Embryonic facial prominence (tissue), 1 donor: ENCODE measurements around the gene CD68.

ENCODE experiments used
- DNase-seq: peaks from one replicate; pipeline ENCODE4 v3.0.0-alpha.2; 2016; ENCODE audit errors: extremely low spot score

CD68 gene

DNA sequence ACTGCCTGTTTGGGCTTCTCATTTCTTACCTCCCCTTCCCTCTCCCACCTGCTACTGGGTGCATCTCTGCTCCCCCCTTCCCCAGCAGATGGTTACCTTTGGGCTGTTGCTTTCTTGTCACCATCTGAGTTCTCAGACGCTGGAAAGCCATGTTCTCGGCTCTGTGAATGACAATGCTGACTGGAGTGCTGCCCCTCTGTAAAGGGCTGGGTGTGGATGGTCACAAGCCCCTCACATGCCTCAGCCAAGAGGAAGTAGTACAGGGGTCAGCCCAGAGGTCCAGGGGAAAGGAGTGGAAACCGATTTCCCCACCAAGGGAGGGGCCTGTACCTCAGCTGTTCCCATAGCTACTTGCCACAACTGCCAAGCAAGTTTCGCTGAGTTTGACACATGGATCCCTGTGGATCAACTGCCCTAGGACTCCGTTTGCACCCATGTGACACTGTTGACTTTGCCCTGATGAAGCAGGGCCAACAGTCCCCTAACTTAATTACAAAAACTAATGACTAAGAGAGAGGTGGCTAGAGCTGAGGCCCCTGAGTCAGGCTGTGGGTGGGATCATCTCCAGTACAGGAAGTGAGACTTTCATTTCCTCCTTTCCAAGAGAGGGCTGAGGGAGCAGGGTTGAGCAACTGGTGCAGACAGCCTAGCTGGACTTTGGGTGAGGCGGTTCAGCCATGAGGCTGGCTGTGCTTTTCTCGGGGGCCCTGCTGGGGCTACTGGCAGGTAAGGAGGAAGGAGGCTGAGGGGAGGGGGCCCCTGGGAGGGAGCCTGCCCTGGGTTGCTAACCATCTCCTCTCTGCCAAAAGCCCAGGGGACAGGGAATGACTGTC, at the start of gene CD68:
TSS of gene CD68 (plus strand) at position 638 of the 833 bp plus-strand sequence. CDS start at position 678, 40 bp downstream.
- no peak for DNase-seq

DNA sequence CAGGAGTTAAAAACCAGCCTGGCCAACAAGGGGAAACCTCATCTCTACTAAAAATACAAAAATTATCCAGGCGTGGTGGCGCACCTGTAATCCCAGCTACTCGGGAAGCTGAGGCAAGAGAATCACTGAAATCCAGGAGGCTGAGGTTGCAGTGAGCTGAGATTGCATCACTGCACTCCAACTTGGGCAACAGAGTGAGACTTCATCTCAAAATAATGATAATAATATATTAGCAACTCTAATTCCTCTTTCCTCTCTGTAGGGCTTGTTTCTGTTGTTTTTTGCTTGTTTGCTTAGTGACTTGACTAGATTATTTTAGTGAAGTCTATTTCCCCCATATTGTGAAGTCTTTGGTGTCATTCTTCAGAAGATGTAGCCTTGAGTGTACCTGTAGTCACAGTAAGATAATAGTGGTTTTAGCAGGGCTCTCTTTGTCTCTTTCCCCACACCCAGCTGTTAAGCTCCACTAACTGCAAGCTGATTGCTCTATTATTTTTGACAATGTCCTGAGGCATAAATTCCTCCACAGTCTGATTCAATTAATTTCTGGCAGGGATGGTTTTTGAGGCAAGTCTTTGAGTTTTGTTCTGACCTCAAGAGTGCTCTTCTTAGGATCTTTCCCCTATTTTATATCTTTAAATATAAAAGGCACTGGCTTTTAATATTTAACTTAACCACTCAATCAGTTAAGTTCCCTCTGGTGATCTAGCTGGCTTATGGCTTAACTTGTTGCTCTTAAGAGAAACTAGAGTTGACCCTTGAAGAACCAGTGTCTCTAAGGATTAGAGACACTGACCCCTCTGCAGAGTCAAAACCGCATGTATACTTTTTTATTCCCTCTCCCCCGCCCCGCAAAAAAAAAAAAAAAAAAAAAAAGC, 49.2 kb upstream of the CD68 start:
- DNase-seq, result no peak

DNA sequence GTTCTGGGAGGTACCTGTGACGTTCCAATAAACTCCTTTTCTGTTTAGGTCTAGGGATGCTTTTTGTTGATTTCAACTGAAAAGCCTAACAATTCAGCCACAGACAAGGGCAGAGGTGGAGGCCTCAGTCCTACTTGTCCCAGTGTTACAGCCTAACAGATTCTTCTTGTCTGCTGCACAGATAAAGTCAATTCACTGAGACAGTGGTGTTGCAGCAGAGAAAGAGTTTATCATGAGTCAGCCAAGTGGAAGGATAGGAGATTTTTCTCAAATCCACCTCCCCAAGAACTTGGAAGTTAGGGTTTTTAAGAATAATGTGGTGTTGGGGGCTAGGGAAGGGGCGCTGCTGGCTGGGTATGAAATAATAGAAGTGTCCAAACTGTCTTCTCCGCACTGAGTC, 41.4 kb upstream of the CD68 start:
- DNase-seq, result no peak

DNA sequence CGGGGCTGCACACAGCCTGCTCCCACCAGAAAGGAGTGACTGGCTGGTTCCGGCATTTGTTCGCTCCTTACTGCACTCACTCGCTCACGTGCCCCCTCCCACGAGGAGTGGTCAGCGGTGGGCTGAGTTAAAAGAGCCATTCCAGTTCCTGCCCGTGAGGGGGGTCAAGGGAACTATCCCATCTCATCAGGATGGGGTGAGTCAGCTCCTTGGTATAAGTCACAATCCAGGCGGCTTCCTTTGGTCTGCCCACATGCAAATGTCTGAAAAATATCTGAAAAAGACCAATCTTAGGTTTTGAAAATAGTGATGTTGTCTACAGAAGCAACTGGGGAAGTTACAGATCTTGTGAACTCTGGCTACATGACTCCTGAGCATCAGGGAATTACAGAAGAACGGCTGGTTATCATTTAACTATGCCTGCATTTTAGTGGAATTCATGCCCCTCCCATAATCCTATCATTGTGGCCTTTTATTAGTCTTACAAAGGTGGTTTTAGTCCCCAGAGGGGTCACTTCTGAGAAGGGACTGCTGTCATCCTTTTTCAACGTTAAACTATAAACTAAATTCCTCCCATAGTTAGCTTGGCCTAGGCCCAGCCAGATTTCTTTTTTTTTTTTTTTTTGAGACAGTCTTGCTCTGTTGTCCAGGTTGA, 40.4 kb upstream of the CD68 start:
- no peak for DNase-seq

- no peak for DNase-seq
Measured at GRCh38 chr17:7541074-7541621, 38.3 kb upstream of the CD68 start.

- DNase-seq, result no peak
Measured at GRCh38 chr17:7544911-7545310, 34.5 kb upstream of the CD68 start.

GRCh38 chr17:7548585-7549400, 30.6 kb upstream of the CD68 start, which contains the start of gene TNFSF12:
TSS of gene TNFSF12 (plus strand) at chr17:7549058. CDS start at chr17:7549154, 96 bp downstream.
- no peak for DNase-seq

- DNase-seq, result no peak
Measured at GRCh38 chr17:7549401-7550055, 29.9 kb upstream of the CD68 start.

DNA sequence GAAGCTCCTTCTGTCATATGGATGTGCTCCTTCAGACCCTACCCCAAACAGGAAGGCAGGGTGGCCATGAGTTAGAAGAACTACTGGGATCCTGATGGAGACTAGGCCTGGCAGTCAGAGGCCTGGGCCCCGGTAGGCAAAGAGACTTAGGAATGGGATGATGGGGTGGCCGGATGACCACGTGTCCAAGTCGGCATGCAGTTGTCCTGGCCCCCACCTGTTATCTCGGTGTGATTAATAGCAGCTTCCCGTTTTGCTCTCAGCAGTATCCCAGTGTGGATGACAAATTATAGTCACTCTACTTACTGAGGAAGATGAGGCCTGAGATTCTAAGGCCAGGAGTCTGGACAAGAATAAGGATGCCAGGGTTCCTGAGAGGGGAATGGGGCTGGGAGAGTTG, 29.1 kb upstream of the CD68 start:
- DNase-seq, result no peak

DNA sequence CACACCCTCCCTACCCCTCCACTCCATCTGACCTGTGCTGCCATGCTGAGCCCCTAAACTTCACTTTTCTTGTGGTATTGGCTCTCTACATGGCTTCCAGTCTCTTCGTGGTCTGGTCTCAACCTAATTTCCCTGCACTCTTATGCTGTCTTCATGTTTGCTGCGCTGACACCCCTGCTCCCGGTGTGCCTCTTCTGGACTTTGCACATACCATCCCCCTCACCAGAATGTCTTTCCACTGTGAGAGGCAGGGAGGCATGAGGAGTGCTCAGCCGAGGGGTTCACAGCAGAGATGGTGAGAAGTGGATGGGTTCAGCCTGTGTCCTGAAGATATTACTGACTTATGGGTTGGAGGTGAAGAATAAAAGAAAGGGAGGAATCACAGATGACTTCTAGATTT, 28.0 kb upstream of the CD68 start:
- no peak for DNase-seq

DNA sequence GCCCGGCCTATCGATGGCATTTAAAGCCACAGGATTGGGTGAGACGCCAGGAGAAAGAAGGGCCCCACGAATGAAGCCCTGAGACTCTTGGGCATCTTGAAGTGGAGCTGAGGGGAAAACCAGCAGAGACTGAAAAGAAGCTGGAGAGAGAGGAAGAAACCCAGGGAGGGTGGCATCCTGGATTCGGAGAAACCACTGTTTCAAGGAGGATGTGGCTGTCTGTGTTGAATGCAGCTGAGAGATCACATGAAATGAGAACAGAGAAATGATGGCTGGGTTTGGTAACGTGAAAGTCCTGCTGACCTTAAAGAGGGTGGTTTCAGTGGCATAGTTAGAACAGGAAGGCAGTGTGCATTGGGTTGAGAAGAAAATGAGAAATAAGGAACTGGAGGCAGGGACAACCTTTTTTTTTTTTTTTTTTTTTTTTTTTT, 26.8 kb upstream of the CD68 start:
- DNase-seq, result no peak

DNA sequence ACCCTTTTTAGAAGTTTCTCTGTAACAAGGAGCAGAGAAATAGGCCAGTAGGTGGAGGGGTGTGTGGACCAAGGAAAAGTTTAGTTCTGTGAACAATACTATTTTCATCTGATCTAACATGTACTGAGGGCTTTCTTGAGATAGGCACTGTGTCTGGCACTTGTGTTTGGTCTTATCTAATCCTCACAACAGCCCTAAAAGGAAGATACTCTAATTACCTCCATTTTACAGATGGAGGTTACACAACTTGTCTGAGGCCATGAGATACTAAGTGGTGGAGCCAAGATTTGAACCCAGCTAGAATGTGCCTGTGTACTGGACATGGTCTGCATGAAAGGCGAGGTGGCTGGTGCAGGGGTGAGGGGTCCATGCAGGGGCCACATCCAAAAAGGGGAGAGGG, 26.1 kb upstream of the CD68 start:
- DNase-seq, result no peak

DNA sequence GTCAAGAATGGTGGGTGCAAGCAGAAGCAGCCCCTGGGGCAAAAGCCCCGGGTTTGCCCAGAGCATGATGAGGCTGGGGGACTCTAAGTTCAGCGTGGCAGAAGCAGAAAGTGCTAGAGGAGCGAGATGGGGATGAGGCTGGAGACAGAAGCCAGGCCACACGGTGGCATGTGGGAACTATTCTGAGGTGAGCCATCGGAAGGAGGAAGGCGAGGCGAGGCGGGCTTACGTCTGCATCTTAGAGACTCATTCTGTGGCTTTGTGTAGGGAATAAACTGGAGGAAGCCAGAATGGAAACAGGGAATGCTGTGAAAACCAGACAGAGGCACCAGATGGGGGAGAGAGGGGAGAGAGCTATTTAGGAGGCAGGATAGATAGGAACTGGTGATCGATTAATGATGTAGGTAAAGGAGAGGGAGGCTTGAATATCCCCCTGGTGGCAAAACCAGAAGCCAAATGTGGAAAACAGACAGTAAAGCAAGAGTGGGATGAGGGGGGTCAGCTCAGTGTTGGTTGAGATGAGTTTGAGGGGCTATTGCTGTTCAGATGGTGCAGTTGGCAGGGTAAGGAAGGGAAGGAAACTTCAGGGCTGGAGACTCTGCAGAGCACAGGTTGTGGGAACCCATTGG, 24.0 kb upstream of the CD68 start:
- DNase-seq, result no peak

DNA sequence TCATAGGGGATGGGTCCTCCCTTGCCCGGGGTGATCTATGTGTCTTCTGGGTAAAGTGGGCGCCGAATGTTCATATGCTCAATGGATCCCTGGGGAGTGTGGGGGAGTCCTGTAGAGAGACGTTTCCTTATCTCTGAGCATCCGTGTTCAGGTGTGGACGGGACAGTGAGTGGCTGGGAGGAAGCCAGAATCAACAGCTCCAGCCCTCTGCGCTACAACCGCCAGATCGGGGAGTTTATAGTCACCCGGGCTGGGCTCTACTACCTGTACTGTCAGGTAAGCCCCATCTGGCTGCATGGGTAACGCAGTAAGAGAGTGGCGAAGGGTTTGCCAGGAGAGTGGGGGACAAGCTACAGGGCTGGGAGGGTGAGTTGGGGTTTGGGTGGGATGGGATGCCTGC, 22.8 kb upstream of the CD68 start:
- no peak for DNase-seq

GRCh38 chr17:7557147-7557764, 22.2 kb upstream of the CD68 start:
- DNase-seq, result no peak

- no peak for DNase-seq
Measured at GRCh38 chr17:7557775-7558543, 21.5 kb upstream of the CD68 start.

GRCh38 chr17:7558544-7559319, 20.7 kb upstream of the CD68 start, which contains the start of gene TNFSF13:
TSS of gene TNFSF13 (plus strand) at chr17:7558750. CDS start at chr17:7559040, 290 bp downstream.
- no peak for DNase-seq
